22Rv1 (cell line): ENCODE measurements around the gene SPRYD3.

Experiments
- H3K27ac ChIP-seq: fragments of 450-650 bp; 2 replicates; pipeline ENCODE4 v1.5.1; 2017
- CTCF ChIP-seq: fragments of 450-650 bp; IDR thresholded peaks from 2 replicates; pipeline ENCODE4 v1.5.1; 2017; ENCODE audit warnings: mild to moderate bottlenecking
- ZFX ChIP-seq: fragments of 450-650 bp; IDR thresholded peaks from 2 replicates; pipeline ENCODE4 v1.6.1; 2017; ENCODE audit warnings: antibody characterized with exemption, borderline replicate concordance

The SPRYD3 gene

GRCh38 chr12:53105712-53106439 lies 26.7 kb upstream of the SPRYD3 start:
- no peak for TF ChIP-seq ZFX
- TF ChIP-seq CTCF: no peak
- no peak overlapping the region for H3K27ac ChIP-seq

GRCh38 chr12:53105256-53105655 lies 26.1 kb upstream of the SPRYD3 start:
- no peak overlapping the region for H3K27ac ChIP-seq
- TF ChIP-seq ZFX (no peak), CTCF (no peak)

GRCh38 chr12:53103860-53104305 lies 24.7 kb upstream of the SPRYD3 start:
- TF ChIP-seq ZFX (no peak), CTCF (no peak)
- H3K27ac ChIP-seq: no peak overlapping the region

- TF ChIP-seq ZFX: no peak
- no peak for TF ChIP-seq CTCF
- no peak within 1 kb of the TSS for H3K27ac ChIP-seq
Observed at GRCh38 chr12:53102883-53103807, 24.0 kb upstream of the SPRYD3 start, which contains the start of gene SOAT2. Gene SOAT2 (plus strand): TSS chr12:53103486. CDS start chr12:53103578, 92 bp downstream.

GRCh38 chr12:53101931-53102781 lies 23.0 kb upstream of the SPRYD3 start:
- no peak overlapping the region for H3K27ac ChIP-seq

GRCh38 chr12:53101266-53101665 lies 22.1 kb upstream of the SPRYD3 start:
- no peak overlapping the region for H3K27ac ChIP-seq

More at GRCh38 chr12:53101931-53102781, 23.0 kb upstream of the SPRYD3 start:
- TF ChIP-seq ZFX: no peak
- no peak for TF ChIP-seq CTCF

More at GRCh38 chr12:53101266-53101665, 22.1 kb upstream of the SPRYD3 start:
- TF ChIP-seq CTCF: no peak
- no peak for TF ChIP-seq ZFX
